ENCODE results near the gene WT1. TPM values are rescaled to one million over a fixed set of nuclear protein-coding genes. Genes with fewer than 3 reads are reported as not detected.

Gene WT1
- total RNA-seq, 1 donor from 2014 or later = 2.0 TPM

GRCh38 chr11:32469791-32470190 is 34.5 kb upstream of the WT1 start:
- no peak for TF ChIP-seq CTCF (IDR thresholded peaks at IDR 0.05; ENCODE audit: borderline replicate concordance)
- DNase-seq = no peak
- H3K9me3 ChIP-seq (replicated peaks) = no peaks in the 10 kb centered on the region
- no peak overlapping the region for H3K27ac ChIP-seq (replicated peaks)
- no peaks in the 10 kb centered on the region for H3K36me3 ChIP-seq
- no peak overlapping the region for H3K4me3 ChIP-seq
- no peaks in the 10 kb centered on the region for H3K27me3 ChIP-seq (ENCODE audit: low read depth)
- intact Hi-C loops (cut with micrococcal nuclease) = no loop called here
- no peaks in the 10 kb centered on the region for H3K4me1 ChIP-seq

- Histone ChIP-seq H3K36me3 (no peaks in the 10 kb centered on the region), H3K27ac (replicated peaks) (no peak overlapping the region), H3K4me3 (no peak overlapping the region), H3K9me3 (replicated peaks) (no peaks in the 10 kb centered on the region), H3K4me1 (no peaks in the 10 kb centered on the region), H3K27me3 (ENCODE audit: low read depth) (no peaks in the 10 kb centered on the region)
- intact Hi-C loops (cut with micrococcal nuclease) = no loop called here
- DNase-seq = no peak
- TF ChIP-seq CTCF (IDR thresholded peaks at IDR 0.05; ENCODE audit: borderline replicate concordance) = no peak
Measured at GRCh38 chr11:32466279-32466915, 31.1 kb upstream of the WT1 start.

GRCh38 chr11:32464078-32464477 is 28.7 kb upstream of the WT1 start:
- Histone ChIP-seq H3K4me3 (no peak overlapping the region), H3K27ac (replicated peaks) (no peak overlapping the region), H3K27me3 (ENCODE audit: low read depth) (no peaks in the 10 kb centered on the region), H3K4me1 (no peaks in the 10 kb centered on the region), H3K9me3 (replicated peaks) (no peaks in the 10 kb centered on the region), H3K36me3 (no peaks in the 10 kb centered on the region)
- intact Hi-C loops (cut with micrococcal nuclease) = no loop called here
- DNase-seq = no peak
- TF ChIP-seq CTCF (IDR thresholded peaks at IDR 0.05; ENCODE audit: borderline replicate concordance) = no peak

GRCh38 chr11:32462011-32462690 is 26.8 kb upstream of the WT1 start:
- DNase-seq = no peak
- Histone ChIP-seq H3K4me1 (no peaks in the 10 kb centered on the region), H3K9me3 (replicated peaks) (no peaks in the 10 kb centered on the region), H3K36me3 (no peaks in the 10 kb centered on the region), H3K27ac (replicated peaks) (no peak overlapping the region), H3K4me3 (no peak overlapping the region), H3K27me3 (ENCODE audit: low read depth) (no peaks in the 10 kb centered on the region)
- TF ChIP-seq CTCF (IDR thresholded peaks at IDR 0.05; ENCODE audit: borderline replicate concordance) = no peak
- intact Hi-C loops (cut with micrococcal nuclease) = no loop called here

GRCh38 chr11:32456864-32457263 is 21.5 kb upstream of the WT1 start:
- Histone ChIP-seq H3K36me3 (no peaks in the 10 kb centered on the region), H3K27ac (replicated peaks) (no peak overlapping the region), H3K4me1 (no peaks in the 10 kb centered on the region), H3K27me3 (ENCODE audit: low read depth) (no peaks in the 10 kb centered on the region), H3K4me3 (no peak overlapping the region), H3K9me3 (replicated peaks) (no peaks in the 10 kb centered on the region)
- intact Hi-C loops (cut with micrococcal nuclease) = no loop called here
- no peak for TF ChIP-seq CTCF (IDR thresholded peaks at IDR 0.05; ENCODE audit: borderline replicate concordance)
- no peak for DNase-seq

Measured in left ventricle myocardium inferior (tissue), 1 donor.